H9 (cell line): ENCODE data around the gene HOGA1. TPM values are rescaled to one million over a fixed set of nuclear protein-coding genes. Genes with fewer than 3 reads are reported as not detected.

Experiments used
- DNase-seq: peaks from one replicate; pipeline ENCODE4 v3.0.0-alpha.2; 2017
- H2AFZ ChIP-seq: one replicate; pipeline ENCODE4 v1.6.1; 2013; ENCODE audit warnings: mild to moderate bottlenecking, low read length, control low read depth, moderate library complexity
- H2AK5ac ChIP-seq: 2 replicates; pipeline ENCODE4 v1.6.1; 2013; ENCODE audit warnings: low read length, control low read depth, mixed read lengths; ENCODE audit not compliant: insufficient read length
- H2BK120ac ChIP-seq: one replicate; pipeline ENCODE4 v1.6.1; 2013; ENCODE audit warnings: low read depth, mild to moderate bottlenecking, low read length, control low read depth, inconsistent platforms; ENCODE audit not compliant: poor library complexity, severe bottlenecking
- H2BK12ac ChIP-seq: 2 replicates; pipeline ENCODE4 v1.6.1; 2013; ENCODE audit warnings: low read length, control low read depth, mixed read lengths, low read depth; ENCODE audit not compliant: insufficient read length
- H2BK15ac ChIP-seq: 2 replicates; pipeline ENCODE4 v1.6.1; 2013; ENCODE audit warnings: low read depth, low read length, control low read depth
- H2BK20ac ChIP-seq: one replicate; pipeline ENCODE4 v1.6.1; 2013; ENCODE audit warnings: low read depth, mild to moderate bottlenecking, low read length, control low read depth, inconsistent platforms; ENCODE audit not compliant: poor library complexity, severe bottlenecking
- H2BK5ac ChIP-seq: 2 replicates; pipeline ENCODE4 v1.6.1; 2013; ENCODE audit warnings: low read length, control low read depth, mixed read lengths; ENCODE audit not compliant: insufficient read length
- H3K14ac ChIP-seq: 2 replicates; pipeline ENCODE4 v1.6.1; 2013; ENCODE audit warnings: low read length, control low read depth; ENCODE audit not compliant: insufficient read depth
- H3K18ac ChIP-seq: 2 replicates; pipeline ENCODE4 v1.6.1; 2013; ENCODE audit warnings: low read depth, mild to moderate bottlenecking, mixed read lengths, low read length, control low read depth; ENCODE audit not compliant: insufficient read length
- H3K23ac ChIP-seq: 2 replicates; pipeline ENCODE4 v1.6.1; 2013; ENCODE audit warnings: low read length, control low read depth, mixed read lengths, low read depth; ENCODE audit not compliant: insufficient read length
- H3K23me2 ChIP-seq: 2 replicates; pipeline ENCODE4 v1.6.1; 2013; ENCODE audit warnings: low read depth, mild to moderate bottlenecking, mixed read lengths, low read length, control low read depth; ENCODE audit not compliant: insufficient read length, poor library complexity, severe bottlenecking
- H3K27ac ChIP-seq: 2 replicates; pipeline ENCODE4 v1.5.1; 2013; ENCODE audit warnings: low read length, control low read depth, mixed read lengths, low read depth; ENCODE audit not compliant: insufficient read length
- H3K27me3 ChIP-seq: 2 replicates; pipeline ENCODE4 v1.6.1; 2013; ENCODE audit warnings: low read length, control low read depth, inconsistent platforms; ENCODE audit not compliant: insufficient read depth
- H3K4ac ChIP-seq: 2 replicates; pipeline ENCODE4 v1.6.1; 2013; ENCODE audit warnings: low read depth, mild to moderate bottlenecking, control low read depth, inconsistent platforms, low read length, moderate library complexity
- H3K4me1 ChIP-seq: 2 replicates; pipeline ENCODE4 v1.6.1; 2013; ENCODE audit warnings: low read length, control low read depth, inconsistent platforms; ENCODE audit not compliant: insufficient read depth
- H3K4me2 ChIP-seq: 2 replicates; pipeline ENCODE4 v1.6.1; 2013; ENCODE audit warnings: low read length, control low read depth, mixed read lengths; ENCODE audit not compliant: insufficient read length, insufficient read depth
- H3K56ac ChIP-seq: 2 replicates; pipeline ENCODE4 v1.6.1; 2013; ENCODE audit warnings: low read depth, mild to moderate bottlenecking, mixed read lengths, low read length, control low read depth; ENCODE audit not compliant: insufficient read length
- H3K79me1 ChIP-seq: 2 replicates; pipeline ENCODE4 v1.6.1; 2013; ENCODE audit warnings: low read depth, mild to moderate bottlenecking, moderate library complexity, low read length, control low read depth, inconsistent platforms; ENCODE audit not compliant: insufficient read depth, poor library complexity, severe bottlenecking
- H3K79me2 ChIP-seq: 2 replicates; pipeline ENCODE4 v1.6.1; 2013; ENCODE audit warnings: low read length, control low read depth, inconsistent platforms; ENCODE audit not compliant: insufficient read depth
- H3K9ac ChIP-seq: 2 replicates; pipeline ENCODE4 v1.6.1; 2013; ENCODE audit warnings: low read length, control low read depth, mixed read lengths; ENCODE audit not compliant: insufficient read length; ENCODE audit errors: extremely low read depth
- H3K9me3 ChIP-seq: one replicate; pipeline ENCODE4 v1.6.1; 2013; ENCODE audit warnings: low read depth, low read length, inconsistent platforms; ENCODE audit not compliant: control insufficient read depth
- H3T11ph ChIP-seq: one replicate; pipeline ENCODE4 v1.6.1; 2013; ENCODE audit warnings: mild to moderate bottlenecking, low read length, control low read depth, inconsistent platforms
- H4K20me1 ChIP-seq: one replicate; pipeline ENCODE4 v1.6.1; 2013; ENCODE audit not compliant: control insufficient read depth, insufficient read length, insufficient read depth
- H4K5ac ChIP-seq: 2 replicates; pipeline ENCODE4 v1.6.1; 2013; ENCODE audit warnings: low read depth, mild to moderate bottlenecking, mixed read lengths, low read length, control low read depth; ENCODE audit not compliant: insufficient read length
- H4K8ac ChIP-seq: replicated peaks from 2 replicates; pipeline ENCODE4 v1.6.1; 2013; ENCODE audit warnings: low read length, control low read depth, mixed read lengths, low read depth; ENCODE audit not compliant: insufficient read length
- H4K91ac ChIP-seq: 2 replicates; pipeline ENCODE4 v1.6.1; 2013; ENCODE audit warnings: low read depth, mild to moderate bottlenecking, moderate library complexity, mixed read lengths, low read length, control low read depth; ENCODE audit not compliant: insufficient read length
- H3K27ac Mint-ChIP-seq, 3 experiments: 2 replicates in 2 of 3; 3 replicates in 1 of 3; pipeline ENCODE4 v1.8.0; 2020 to 2021; ENCODE audit warnings: mixed read lengths in 3 of 3, mild to moderate bottlenecking in 1 of 3, moderate library complexity in 1 of 3
- H3K27me3 Mint-ChIP-seq: 2 replicates; pipeline ENCODE4 v1.8.0; 2021; ENCODE audit warnings: low read depth, mild to moderate bottlenecking, moderate library complexity, mixed read lengths
- H3K36me3 Mint-ChIP-seq, 3 experiments: 2 replicates in 2 of 3; 3 replicates in 1 of 3; pipeline ENCODE4 v1.8.0; 2020 to 2021; ENCODE audit warnings: low read depth in 3 of 3, mixed read lengths in 3 of 3; ENCODE audit not compliant: insufficient read depth in 1 of 3
- H3K4me1 Mint-ChIP-seq, 2 experiments: 2 replicates each; pipeline ENCODE4 v1.8.0; 2020; ENCODE audit warnings: mixed read lengths in 2 of 2
- H3K4me3 Mint-ChIP-seq, 2 experiments: 2 replicates in 1 of 2; 3 replicates in 1 of 2; pipeline ENCODE4 v1.8.0; 2020 to 2021; ENCODE audit warnings: mild to moderate bottlenecking in 2 of 2, mixed read lengths in 2 of 2, moderate library complexity in 1 of 2
- H3K9me3 Mint-ChIP-seq, 2 experiments: 2 replicates in 1 of 2; 3 replicates in 1 of 2; pipeline ENCODE4 v1.8.0; 2020; ENCODE audit warnings: mild to moderate bottlenecking in 2 of 2, mixed read lengths in 2 of 2, moderate library complexity in 1 of 2
- CTCF ChIP-seq: fragments of 200-600 bp; sonication (generic); conservative IDR thresholded peaks from 3 replicates; pipeline ENCODE4 v1.8.0; 2021; ENCODE audit warnings: antibody characterized with exemption, mild to moderate bottlenecking
- WGBS: extraction: QIAGEN DNeasy Blood & Tissue Kit; methylation state at CpG from one replicate; pipeline ENCODE4 v1.1.7; 2013; ENCODE audit warnings: missing lambda C conversion rate, low lambda C conversion rate, mixed read lengths; ENCODE audit not compliant: insufficient read length; ENCODE audit errors: extremely low coverage; 5-methylcytosine and 5-hydroxymethylcytosine counted together
- total RNA-seq: library from RNA; stranded (reverse); gene quantifications from 2 replicates; pipeline ENCODE4 v1.2.1, GENCODE V29; 2021

HOGA1 gene
- total RNA-seq, 1 experiment from 2014 or later: 0.79 TPM

- no peak for TF ChIP-seq CTCF
- no peaks in the 10 kb centered on the region for H3K27me3 Mint-ChIP-seq
- H3K4me1 Mint-ChIP-seq: peaks cover 34 to 47% of the 10 kb centered on the region in 2 experiments
- no peaks in the 10 kb centered on the region; a peak in 1 of 5 replicates for H3K9me3 Mint-ChIP-seq
- no peak for DNase-seq
- H3T11ph ChIP-seq: no peak overlapping the region
- H3K27ac Mint-ChIP-seq: peak overlapping the region; percentile 2 to 87 (median 54); a peak in 3 of 7 replicates
- H3K18ac ChIP-seq: no peak overlapping the region
- no peaks in the 10 kb centered on the region; the same call in 1 of the 2 replicates for H3K79me2 ChIP-seq
- H3K4me1 ChIP-seq: no peaks in the 10 kb centered on the region; the same call in 1 of the 2 replicates
- no peaks in the 10 kb centered on the region for H3K79me1 ChIP-seq
- H3K4me3 Mint-ChIP-seq: no peak overlapping the region
- H4K20me1 ChIP-seq: no peaks in the 10 kb centered on the region
- no peak overlapping the region for H3K9ac ChIP-seq
- H2BK20ac ChIP-seq: no peak overlapping the region
- no peaks in the 10 kb centered on the region for H3K27me3 ChIP-seq
- H2AK5ac ChIP-seq: no peak overlapping the region
- H4K91ac ChIP-seq: no peak overlapping the region
- H3K9me3 ChIP-seq: no peaks in the 10 kb centered on the region
- H3K23me2 ChIP-seq: no peaks in the 10 kb centered on the region
- no peak overlapping the region for H2AFZ ChIP-seq
- no peak overlapping the region for H2BK12ac ChIP-seq
- H3K27ac ChIP-seq: no peak overlapping the region
- no peak overlapping the region for H2BK5ac ChIP-seq
- no peak overlapping the region for H3K23ac ChIP-seq
- no peak overlapping the region for H2BK15ac ChIP-seq
- no peak overlapping the region for H3K56ac ChIP-seq
- H3K4ac ChIP-seq: no peak overlapping the region
- no peak overlapping the region for H2BK120ac ChIP-seq
- no CpG with 5 or more reads among the region's 4 CpGs for WGBS
- H3K4me2 ChIP-seq: no peak overlapping the region
- H3K14ac ChIP-seq: no peak overlapping the region
- no peak overlapping the region for H4K5ac ChIP-seq
- H3K36me3 Mint-ChIP-seq: no peaks in the 10 kb centered on the region; a peak in 2 of 7 replicates
- no peak overlapping the region for H4K8ac ChIP-seq
Measured at GRCh38 chr10:97538411-97538810, 45.8 kb upstream of the HOGA1 start.
